Breast epithelium (tissue), 4 donors: ENCODE measurements around the gene ZNF440. TPM values are rescaled to one million over a fixed set of nuclear protein-coding genes. Genes with fewer than 3 reads are reported as not detected.

ENCODE experiments used
- DNase-seq, 2 donors: peaks; one replicate each; pipeline ENCODE4 v3.0.0-alpha.2; 2019; ENCODE audit warnings: low spot score in 2 of 2
- H3K27ac ChIP-seq, 2 donors: fragments of 200-600 bp; sonication (generic) in 1 of 2; one replicate each; pipeline ENCODE4 v1.5.1; 2016 to 2019; ENCODE audit warnings: mild to moderate bottlenecking in 1 of 2
- H3K27me3 ChIP-seq, 2 donors: fragments of 200-600 bp; sonication (generic) in 1 of 2; one replicate each; pipeline versions ENCODE4 v1.5.1 to v1.6.0; 2017 to 2019; ENCODE audit warnings: control low read depth in 1 of 2, mild to moderate bottlenecking in 1 of 2
- H3K36me3 ChIP-seq: fragments of 200-600 bp; one replicate; pipeline ENCODE4 v1.5.1; 2019
- H3K4me1 ChIP-seq, 2 donors: fragments of 200-600 bp; sonication (generic); one replicate each; pipeline ENCODE4 v1.5.1; 2016 to 2019; ENCODE audit warnings: control low read depth in 1 of 2
- H3K4me3 ChIP-seq, 3 donors: fragments of 200-600 bp; sonication (generic); 1 replicate in 2 of 3; 2 replicates in 1 of 3; pipeline ENCODE4 v1.5.1; 2016 to 2019; ENCODE audit warnings: mild to moderate bottlenecking in 3 of 3, moderate library complexity in 2 of 3
- H3K9me3 ChIP-seq, 2 donors: fragments of 200-600 bp; sonication (generic) in 1 of 2; one replicate each; pipeline ENCODE4 v1.5.1; 2016 to 2019; ENCODE audit warnings: control low read depth in 1 of 2
- POLR2A ChIP-seq: fragments of 450-650 bp; IDR thresholded peaks from one replicate; pipeline ENCODE4 v1.6.1; 2016; ENCODE audit warnings: antibody characterized with exemption, mild to moderate bottlenecking, moderate library complexity
- POLR2AphosphoS5 ChIP-seq, 3 donors: sonication (generic); formaldehyde crosslinking; IDR thresholded peaks; one replicate each; pipeline ENCODE4 v1.6.1; 2017; ENCODE audit warnings: antibody characterized with exemption in 3 of 3
- intact Hi-C: fragments of 100-400 bp; cut with DNase I; formaldehyde crosslinking; loops from one replicate; pipeline ENCODE4 v1.15.1; 2023; ENCODE audit warnings: low total_unique reads
- total RNA-seq, 3 donors: library from RNA; depleted of rRNA; stranded (reverse); fragments of >200 nt; gene quantifications; one replicate each; pipeline ENCODE4 v1.1.0, GENCODE V29; 2016
- TF ChIP-seq, protein P1 (sequence below), 3 donors: fragments of 450-650 bp; IDR thresholded peaks; one replicate each; pipeline ENCODE4 v1.5.1; 2016 to 2017; ENCODE audit warnings: antibody characterized with exemption in 3 of 3, mild to moderate bottlenecking in 3 of 3, moderate library complexity in 3 of 3

The ZNF440 gene
- total RNA-seq, 3 donors from 2014 or later = 9.8 to 16.4 (median 16.0) TPM

GRCh38 chr19:11792942-11793341 lies 21.1 kb upstream of the ZNF440 start:
- no peak for DNase-seq
- Histone ChIP-seq H3K27ac (no peak overlapping the region), H3K4me3 (no peak overlapping the region), H3K36me3 (no peaks in the 10 kb centered on the region), H3K9me3 (peaks cover 17 to 27% of the 10 kb centered on the region in 2 donors), H3K27me3 (no peaks in the 10 kb centered on the region), H3K4me1 (peaks cover 0 to 5% of the 10 kb centered on the region in 2 donors)
- TF ChIP-seq POLR2AphosphoS5 (IDR thresholded peaks at IDR 0.05) (no peak), POLR2A (no peak)
- TF ChIP-seq, protein P1, sequence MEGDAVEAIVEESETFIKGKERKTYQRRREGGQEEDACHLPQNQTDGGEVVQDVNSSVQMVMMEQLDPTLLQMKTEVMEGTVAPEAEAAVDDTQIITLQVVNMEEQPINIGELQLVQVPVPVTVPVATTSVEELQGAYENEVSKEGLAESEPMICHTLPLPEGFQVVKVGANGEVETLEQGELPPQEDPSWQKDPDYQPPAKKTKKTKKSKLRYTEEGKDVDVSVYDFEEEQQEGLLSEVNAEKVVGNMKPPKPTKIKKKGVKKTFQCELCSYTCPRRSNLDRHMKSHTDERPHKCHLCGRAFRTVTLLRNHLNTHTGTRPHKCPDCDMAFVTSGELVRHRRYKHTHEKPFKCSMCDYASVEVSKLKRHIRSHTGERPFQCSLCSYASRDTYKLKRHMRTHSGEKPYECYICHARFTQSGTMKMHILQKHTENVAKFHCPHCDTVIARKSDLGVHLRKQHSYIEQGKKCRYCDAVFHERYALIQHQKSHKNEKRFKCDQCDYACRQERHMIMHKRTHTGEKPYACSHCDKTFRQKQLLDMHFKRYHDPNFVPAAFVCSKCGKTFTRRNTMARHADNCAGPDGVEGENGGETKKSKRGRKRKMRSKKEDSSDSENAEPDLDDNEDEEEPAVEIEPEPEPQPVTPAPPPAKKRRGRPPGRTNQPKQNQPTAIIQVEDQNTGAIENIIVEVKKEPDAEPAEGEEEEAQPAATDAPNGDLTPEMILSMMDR (IDR thresholded peaks at IDR 0.05) = no peak
- intact Hi-C loops = no loop called here

- peak; percentile 83 to 85 for DNase-seq
- Histone ChIP-seq H3K9me3 (no peaks in the 10 kb centered on the region), H3K36me3 (no peaks in the 10 kb centered on the region), H3K4me3 (peak overlapping the region in 2 of 3 donors; percentile 72 to 73), H3K27ac (peak overlapping the region in 1 of 2 donors; percentile 11), H3K4me1 (peaks cover 0 to 5% of the 10 kb centered on the region in 2 donors), H3K27me3 (no peaks in the 10 kb centered on the region)
- TF ChIP-seq, protein P1 (IDR thresholded peaks at IDR 0.05) = peak; percentile 84 to 90 (median 86)
- TF ChIP-seq POLR2AphosphoS5 (IDR thresholded peaks at IDR 0.05) (peak in 2 of 3 donors; percentile 33 to 61), POLR2A (no peak)
- intact Hi-C loops = no loop called here
Observed at GRCh38 chr19:11797491-11797890, 16.6 kb upstream of the ZNF440 start.

DNA sequence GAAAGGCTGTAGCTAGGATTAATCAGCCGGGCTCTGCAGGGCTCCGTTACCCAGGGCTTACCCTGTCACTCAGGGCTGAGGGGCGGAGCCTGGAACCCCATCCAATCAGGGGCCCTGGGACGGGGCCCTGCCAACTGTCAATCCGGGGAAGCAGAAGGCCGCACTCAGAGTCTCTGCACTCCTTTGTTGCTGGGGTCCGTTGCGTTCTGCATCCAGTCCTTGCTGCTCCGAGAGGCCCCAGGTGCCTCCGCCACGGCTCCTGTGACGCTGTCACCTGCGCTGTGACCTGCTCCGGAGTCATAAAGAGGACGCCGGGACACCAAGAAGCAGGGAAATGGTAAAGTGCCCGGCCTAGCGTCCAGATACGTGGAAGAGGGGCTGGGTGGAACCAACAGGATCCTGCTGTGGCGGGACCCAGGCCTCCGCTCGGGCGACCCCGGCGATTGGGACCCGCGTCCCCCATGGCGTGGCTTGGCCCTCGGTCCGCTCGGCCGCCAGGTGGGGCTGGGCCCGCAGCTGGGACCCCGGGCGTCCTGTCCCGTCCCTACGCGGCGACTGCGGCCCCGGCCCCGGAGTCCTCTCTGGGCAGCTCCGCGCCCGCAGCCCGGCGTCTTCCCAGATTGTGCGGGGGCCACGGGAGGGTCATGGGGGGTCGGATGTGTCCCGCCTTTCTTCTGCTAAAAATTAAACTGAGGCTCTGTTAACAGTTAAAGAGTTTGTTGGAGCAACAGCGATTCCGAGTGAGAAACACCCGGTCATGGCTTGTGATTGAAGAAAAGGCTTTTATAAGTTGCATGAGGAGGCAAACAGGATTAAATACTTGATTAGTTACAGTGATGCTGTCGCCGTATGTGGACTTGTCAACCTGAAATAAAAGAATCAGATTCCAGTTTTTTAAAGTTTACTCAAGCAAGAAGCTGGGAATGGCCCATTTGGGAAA lies 15.4 kb upstream of the ZNF440 start, which contains the start of gene ZNF491:
ZNF491 (plus strand) TSS at position 133 of the 940 bp plus-strand sequence. CDS start 7,431 bp downstream, outside the sequence.
- H3K36me3 ChIP-seq = no peaks in the 10 kb centered on the region
- H3K27ac ChIP-seq = peak within 1 kb of the TSS; percentile 80 to 84
- no peaks in the 10 kb centered on the region for H3K27me3 ChIP-seq
- peak within 1 kb of the TSS; percentile 59 to 73 (median 72) for H3K4me3 ChIP-seq
- intact Hi-C loops = no loop called here
- TF ChIP-seq POLR2A (no peak), POLR2AphosphoS5 (IDR thresholded peaks at IDR 0.05) (peak in 1 of 3 donors; percentile 21)
- TF ChIP-seq, protein P1 (IDR thresholded peaks at IDR 0.05) = no peak
- peaks cover 0 to 5% of the 10 kb centered on the region in 2 donors for H3K4me1 ChIP-seq
- DNase-seq = peak; percentile 82 to 88
- H3K9me3 ChIP-seq = no peaks in the 10 kb centered on the region

DNA sequence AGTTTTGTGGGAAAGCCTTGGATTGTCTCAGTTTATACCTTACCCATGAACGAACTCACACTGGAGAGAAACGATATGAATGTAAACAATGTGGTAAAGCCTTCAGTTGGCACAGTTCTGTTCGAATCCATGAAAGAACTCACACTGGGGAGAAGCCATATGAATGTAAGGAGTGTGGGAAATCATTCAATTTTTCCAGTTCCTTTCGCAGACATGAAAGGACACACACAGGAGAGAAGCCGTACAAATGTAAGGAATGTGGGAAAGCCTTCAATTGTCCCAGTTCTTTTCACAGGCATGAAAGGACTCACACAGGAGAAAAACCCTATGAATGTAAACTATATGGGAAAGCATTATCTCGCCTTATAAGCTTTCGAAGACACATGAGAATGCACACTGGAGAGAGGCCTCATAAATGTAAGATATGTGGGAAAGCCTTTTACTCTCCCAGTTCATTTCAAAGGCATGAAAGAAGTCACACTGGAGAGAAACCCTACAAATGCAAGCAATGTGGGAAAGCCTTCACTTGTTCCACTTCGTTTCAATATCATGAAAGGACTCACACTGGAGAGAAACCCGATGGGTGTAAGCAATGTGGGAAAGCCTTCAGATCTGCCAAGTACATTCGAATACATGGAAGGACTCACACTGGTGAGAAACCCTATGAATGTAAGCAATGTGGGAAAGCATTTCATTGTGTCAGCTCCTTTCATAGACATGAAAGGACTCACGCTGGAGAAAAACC lies 7.5 kb upstream of the ZNF440 start:
- Histone ChIP-seq H3K36me3 (no peaks in the 10 kb centered on the region), H3K9me3 (peaks cover 19 to 26% of the 10 kb centered on the region in 2 donors), H3K27ac (no peak overlapping the region), H3K4me1 (no peaks in the 10 kb centered on the region), H3K27me3 (no peaks in the 10 kb centered on the region), H3K4me3 (no peak overlapping the region)
- DNase-seq = no peak
- TF ChIP-seq POLR2AphosphoS5 (IDR thresholded peaks at IDR 0.05) = no peak
- TF ChIP-seq POLR2A = no peak
- TF ChIP-seq, protein P1 (IDR thresholded peaks at IDR 0.05) = no peak
- intact Hi-C loops = no loop called here

- H3K36me3 ChIP-seq = no peaks in the 10 kb centered on the region
- DNase-seq = no peak
- H3K27ac ChIP-seq = no peak overlapping the region
- intact Hi-C loops = no loop called here
- H3K4me1 ChIP-seq = no peaks in the 10 kb centered on the region
- no peaks in the 10 kb centered on the region for H3K27me3 ChIP-seq
- no peak for TF ChIP-seq POLR2AphosphoS5 (IDR thresholded peaks at IDR 0.05)
- TF ChIP-seq, protein P1 (IDR thresholded peaks at IDR 0.05) = no peak
- TF ChIP-seq POLR2A = no peak
- H3K4me3 ChIP-seq = no peak overlapping the region
- H3K9me3 ChIP-seq = peaks cover 19 to 26% of the 10 kb centered on the region in 2 donors
Observed at GRCh38 chr19:11807099-11807380, 7.0 kb upstream of the ZNF440 start.
